Measurements from ENCODE around the gene RPL7A. TPM values are rescaled to one million over a fixed set of nuclear protein-coding genes. Genes with fewer than 3 reads are reported as not detected.
"Not testable (repeated sequence)": the region's sequence is repeated elsewhere in the genome, so short reads cannot be mapped to it uniquely, and the experiment has no call there.

The RPL7A gene
- total RNA-seq, 2 donors from 2014 or later = 889 to 895 TPM

DNA sequence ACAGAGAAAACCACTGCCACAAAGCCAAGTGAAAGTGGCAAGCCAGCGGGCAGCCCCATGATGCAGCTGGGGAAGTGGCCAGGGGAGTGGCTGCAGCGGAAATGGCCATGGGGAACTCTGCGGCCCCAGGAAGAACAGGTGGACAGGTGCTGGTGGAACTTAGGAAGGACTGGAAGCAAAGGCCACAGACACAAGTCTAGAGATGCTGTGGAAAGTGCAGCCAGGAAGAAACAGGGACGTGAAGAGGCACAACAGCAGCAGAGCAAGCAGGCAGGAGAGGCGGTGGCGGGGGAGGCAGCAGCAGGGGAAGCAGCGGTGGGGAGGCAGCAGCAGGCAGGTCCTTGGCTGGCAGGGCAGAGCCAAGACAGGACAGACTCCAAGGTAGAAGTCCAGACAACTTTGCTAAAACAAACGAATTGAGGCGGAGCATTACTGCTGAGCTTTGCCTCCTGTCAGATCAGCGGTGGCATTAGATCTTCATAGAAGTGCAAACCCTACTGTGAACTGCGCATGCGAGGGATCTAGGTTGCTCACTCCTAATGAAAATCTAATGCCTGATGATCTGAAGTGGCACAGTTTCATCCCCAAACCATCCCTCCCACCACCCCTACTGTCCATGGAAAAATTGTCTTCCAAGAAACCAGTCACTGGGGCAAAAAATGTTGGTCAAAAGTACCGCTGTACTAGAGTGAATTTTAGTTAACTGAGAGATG lies 23.9 kb upstream of the RPL7A start:
- H3K9me3 ChIP-seq = no peaks in the 10 kb centered on the region
- no peak for ATAC-seq (ENCODE audit: insufficient number of reproducible peaks, low FRiP score, low read depth)
- TF ChIP-seq, protein P1, sequence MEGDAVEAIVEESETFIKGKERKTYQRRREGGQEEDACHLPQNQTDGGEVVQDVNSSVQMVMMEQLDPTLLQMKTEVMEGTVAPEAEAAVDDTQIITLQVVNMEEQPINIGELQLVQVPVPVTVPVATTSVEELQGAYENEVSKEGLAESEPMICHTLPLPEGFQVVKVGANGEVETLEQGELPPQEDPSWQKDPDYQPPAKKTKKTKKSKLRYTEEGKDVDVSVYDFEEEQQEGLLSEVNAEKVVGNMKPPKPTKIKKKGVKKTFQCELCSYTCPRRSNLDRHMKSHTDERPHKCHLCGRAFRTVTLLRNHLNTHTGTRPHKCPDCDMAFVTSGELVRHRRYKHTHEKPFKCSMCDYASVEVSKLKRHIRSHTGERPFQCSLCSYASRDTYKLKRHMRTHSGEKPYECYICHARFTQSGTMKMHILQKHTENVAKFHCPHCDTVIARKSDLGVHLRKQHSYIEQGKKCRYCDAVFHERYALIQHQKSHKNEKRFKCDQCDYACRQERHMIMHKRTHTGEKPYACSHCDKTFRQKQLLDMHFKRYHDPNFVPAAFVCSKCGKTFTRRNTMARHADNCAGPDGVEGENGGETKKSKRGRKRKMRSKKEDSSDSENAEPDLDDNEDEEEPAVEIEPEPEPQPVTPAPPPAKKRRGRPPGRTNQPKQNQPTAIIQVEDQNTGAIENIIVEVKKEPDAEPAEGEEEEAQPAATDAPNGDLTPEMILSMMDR (IDR thresholded peaks at IDR 0.05) = no peak
- no peaks in the 10 kb centered on the region for H3K4me1 ChIP-seq (ENCODE audit: control insufficient read depth in 1 of 2, low read depth in 2 of 2)
- H3K4me3 ChIP-seq = no peak overlapping the region
- DNase-seq (ENCODE audit: low spot score) = no peak
- no peaks in the 10 kb centered on the region for H3K27me3 ChIP-seq (replicated peaks; ENCODE audit: insufficient read depth)
- no peak overlapping the region for H3K27ac ChIP-seq
- no peaks in the 10 kb centered on the region for H3K36me3 ChIP-seq

DNA sequence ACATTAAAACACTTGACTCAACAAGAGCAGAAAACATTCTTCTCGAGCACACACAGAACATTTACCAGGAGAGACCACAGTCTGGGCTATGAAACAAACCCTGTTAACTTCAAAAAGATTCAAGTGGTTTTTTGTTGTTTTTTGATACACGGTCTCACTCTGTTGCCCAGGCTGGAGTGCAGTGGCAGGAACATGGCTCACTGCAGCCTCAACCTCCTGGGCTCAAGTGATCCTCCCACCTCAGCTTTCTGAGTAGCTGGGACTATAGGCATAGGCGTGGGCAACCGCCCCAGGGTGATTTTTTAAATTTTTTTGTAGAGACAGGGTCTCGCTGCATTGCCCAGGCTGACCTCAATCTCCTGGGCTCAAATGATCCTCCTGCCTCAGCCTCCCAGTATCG lies 21.0 kb upstream of the RPL7A start:
- not testable (repeated sequence) for DNase-seq (ENCODE audit: low spot score); H3K27me3 ChIP-seq (replicated peaks; ENCODE audit: insufficient read depth); H3K27ac ChIP-seq; H3K4me3 ChIP-seq; ATAC-seq (ENCODE audit: insufficient number of reproducible peaks, low FRiP score, low read depth); H3K4me1 ChIP-seq (ENCODE audit: control insufficient read depth in 1 of 2, low read depth in 2 of 2); H3K9me3 ChIP-seq
- H3K36me3 ChIP-seq = peaks cover 17% of the 10 kb centered on the region

DNA sequence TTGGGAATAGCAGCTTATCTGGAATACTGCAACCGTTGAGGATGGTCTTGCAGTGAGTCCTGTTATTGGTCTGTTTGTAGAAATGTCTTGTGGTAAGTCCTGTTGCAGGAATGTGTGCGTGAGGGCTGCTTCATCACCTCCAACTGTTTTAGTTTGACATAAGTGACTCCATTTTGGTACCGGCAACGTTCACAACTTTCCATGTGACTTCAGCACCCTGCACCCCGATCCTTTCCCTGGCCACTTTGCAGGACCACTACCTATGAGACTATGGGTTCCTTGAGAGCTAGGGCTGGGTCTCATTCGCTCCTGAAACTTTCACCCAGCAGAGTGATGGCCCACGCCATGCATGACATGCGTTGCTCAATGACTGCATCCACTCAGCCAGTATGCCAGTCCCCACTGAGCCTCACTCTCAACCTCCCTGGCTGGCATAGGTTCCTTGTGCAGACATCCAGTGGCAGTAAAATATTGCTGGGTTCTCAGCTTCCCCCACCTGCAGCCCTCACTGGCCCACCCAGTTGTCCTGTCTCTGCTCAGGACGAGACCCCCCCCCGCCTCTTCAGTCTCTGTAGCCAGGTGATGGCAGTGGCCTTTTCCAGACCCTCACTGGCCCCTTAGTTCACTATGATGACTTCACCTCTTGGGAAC lies 20.1 kb upstream of the RPL7A start:
- no peak for ATAC-seq (ENCODE audit: insufficient number of reproducible peaks, low FRiP score, low read depth)
- no peaks in the 10 kb centered on the region for H3K27me3 ChIP-seq (replicated peaks; ENCODE audit: insufficient read depth)
- no peaks in the 10 kb centered on the region for H3K9me3 ChIP-seq
- H3K4me1 ChIP-seq (ENCODE audit: control insufficient read depth in 1 of 2, low read depth in 2 of 2) = no peaks in the 10 kb centered on the region
- TF ChIP-seq, protein P1 (IDR thresholded peaks at IDR 0.05) = no peak
- no peak for DNase-seq (ENCODE audit: low spot score)
- no peak overlapping the region for H3K4me3 ChIP-seq
- H3K36me3 ChIP-seq = peaks cover 25% of the 10 kb centered on the region
- H3K27ac ChIP-seq = no peak overlapping the region

DNA sequence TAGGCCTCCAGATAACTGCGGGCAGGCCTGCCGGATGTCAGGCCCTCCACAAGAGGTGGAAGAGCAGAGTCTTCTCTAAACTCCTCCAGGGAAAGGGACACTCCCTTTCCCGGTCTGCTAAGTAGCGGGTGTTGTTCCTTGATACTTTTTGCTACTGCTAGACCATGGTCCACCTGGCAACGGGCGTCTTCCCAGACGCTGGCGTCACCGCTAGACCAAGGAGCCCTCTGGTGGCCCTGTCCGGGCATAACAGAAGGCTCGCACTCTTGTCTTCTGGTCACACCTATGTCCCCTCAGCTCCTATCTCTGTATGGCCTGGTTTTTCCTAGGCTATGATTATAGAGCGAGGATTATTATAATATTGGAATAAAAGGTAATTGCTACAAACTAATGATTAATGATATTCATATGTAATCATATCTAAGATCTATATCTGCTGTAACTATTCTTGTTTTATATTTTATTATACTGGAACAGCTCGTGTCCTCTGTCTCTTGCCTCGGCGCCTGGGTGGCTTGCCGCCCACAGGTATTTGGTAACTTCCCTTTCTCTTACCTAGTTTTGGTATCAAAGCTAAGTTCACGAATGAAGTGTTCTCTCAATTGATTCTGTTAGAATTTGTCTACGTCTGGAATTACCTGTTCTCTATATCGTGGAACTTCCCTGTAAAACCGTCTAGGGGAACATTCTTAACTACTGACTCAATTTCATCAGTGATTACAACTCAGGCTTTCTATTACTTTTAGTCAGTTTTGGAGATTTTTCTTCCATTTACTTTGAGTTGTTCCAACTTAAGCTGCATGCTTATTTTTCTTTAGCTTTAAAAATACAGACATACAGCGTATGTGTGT lies 18.5 kb upstream of the RPL7A start:
- H3K4me3 ChIP-seq; ATAC-seq (ENCODE audit: insufficient number of reproducible peaks, low FRiP score, low read depth); H3K27me3 ChIP-seq (replicated peaks; ENCODE audit: insufficient read depth); H3K9me3 ChIP-seq; H3K27ac ChIP-seq; DNase-seq (ENCODE audit: low spot score): not testable (repeated sequence)
- peaks cover 4 to 11% of the 10 kb centered on the region in 2 donors for H3K4me1 ChIP-seq (ENCODE audit: control insufficient read depth in 1 of 2, low read depth in 2 of 2)
- TF ChIP-seq, protein P1 (IDR thresholded peaks at IDR 0.05) = peak; percentile 35
- H3K36me3 ChIP-seq = peaks cover 40% of the 10 kb centered on the region

DNA sequence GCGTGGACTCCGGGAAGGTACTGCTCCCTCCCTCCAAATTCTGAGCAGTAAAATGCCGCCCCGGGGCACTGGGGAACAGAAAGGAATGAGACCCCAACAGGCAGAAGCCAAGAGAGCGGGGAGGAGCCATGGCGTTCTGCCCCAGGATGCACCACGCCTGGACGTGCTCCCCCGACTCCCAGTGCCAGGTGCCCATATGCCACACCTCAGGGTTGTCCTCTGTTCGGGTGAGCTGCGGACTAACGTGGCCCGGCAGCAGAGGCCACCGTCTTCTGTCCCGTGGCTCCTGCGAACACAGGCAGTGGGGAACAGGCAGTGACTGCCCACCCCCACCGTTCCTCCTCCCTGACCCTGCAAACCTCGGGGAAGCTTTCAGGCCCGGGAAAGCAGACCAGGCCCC lies 16.8 kb upstream of the RPL7A start:
- H3K36me3 ChIP-seq = peaks cover 40% of the 10 kb centered on the region
- DNase-seq (ENCODE audit: low spot score) = no peak

More for the DNA sequence above, 16.8 kb upstream of the RPL7A start:
- Histone ChIP-seq H3K27ac (no peak overlapping the region), H3K27me3 (replicated peaks; ENCODE audit: insufficient read depth) (no peaks in the 10 kb centered on the region), H3K9me3 (no peaks in the 10 kb centered on the region), H3K4me1 (ENCODE audit: control insufficient read depth in 1 of 2, low read depth in 2 of 2) (peaks cover 13 to 22% of the 10 kb centered on the region in 2 donors), H3K4me3 (no peak overlapping the region)
- no peak for ATAC-seq (ENCODE audit: insufficient number of reproducible peaks, low FRiP score, low read depth)
- TF ChIP-seq, protein P1 (IDR thresholded peaks at IDR 0.05) = no peak

Data from thoracic aorta (tissue), 2 donors.